ENCODE data around the gene MYO16.
"Not testable (repeated sequence)": the region's sequence is repeated elsewhere in the genome, so short reads cannot be mapped to it uniquely, and the experiment has no call there.

The MYO16 gene

DNA sequence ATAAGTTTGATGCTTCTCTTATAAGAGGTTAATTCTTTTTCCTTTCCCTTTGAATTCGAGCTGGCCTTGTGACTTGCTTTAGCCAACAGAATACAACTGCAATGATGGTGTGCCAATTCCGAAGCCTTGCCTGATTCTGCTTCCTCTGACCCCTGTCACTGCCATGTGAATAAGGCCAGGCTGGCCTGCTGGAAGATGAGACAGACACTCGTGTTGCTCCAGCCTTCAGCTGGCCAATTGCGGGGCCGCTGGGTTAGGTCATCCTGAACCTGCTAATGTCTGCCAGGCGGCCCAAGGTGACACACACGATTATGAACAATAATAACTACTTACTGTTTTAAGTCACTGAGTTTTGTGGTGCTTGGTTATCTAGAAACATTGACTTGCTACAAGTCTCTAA lies 352.0 kb downstream of the MYO16 start:
- H3K4me3 ChIP-seq (ENCODE audit: low read length): no peak overlapping the region
- no peak overlapping the region for H3K9ac ChIP-seq (ENCODE audit: low read length)
- no peaks in the 10 kb centered on the region for H3K4me1 ChIP-seq (ENCODE audit: control insufficient read depth, insufficient read depth, low read length)
- no peaks in the 10 kb centered on the region for H3K36me3 ChIP-seq (ENCODE audit: control insufficient read depth, insufficient read depth, low read length)
- H3K9me3 ChIP-seq (ENCODE audit: control insufficient read depth, low read length): no peaks in the 10 kb centered on the region
- H3K27me3 ChIP-seq (ENCODE audit: control insufficient read depth, insufficient read depth, low read length): no peaks in the 10 kb centered on the region

DNA sequence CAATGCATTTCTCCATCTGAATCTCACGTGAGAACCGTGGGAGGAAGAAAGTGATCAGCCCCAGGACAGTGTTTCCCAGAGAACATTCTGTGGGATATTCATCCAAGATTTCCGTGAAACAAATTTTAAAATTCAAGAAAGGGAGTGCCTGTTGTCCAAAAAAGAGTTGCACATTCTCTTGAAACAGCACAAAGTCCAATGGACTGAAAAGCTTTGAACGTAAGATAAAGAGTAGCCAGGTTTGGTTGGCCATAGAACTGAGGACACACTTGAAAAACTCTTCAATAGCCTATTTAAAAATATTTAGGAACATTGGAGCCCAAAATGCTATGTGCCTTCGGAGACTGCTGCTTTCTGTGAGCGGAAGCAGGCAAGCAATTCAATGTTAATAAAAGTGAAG lies 353.9 kb downstream of the MYO16 start:
- H3K9ac ChIP-seq (ENCODE audit: low read length): no peak overlapping the region
- H3K27me3 ChIP-seq (ENCODE audit: control insufficient read depth, insufficient read depth, low read length): no peaks in the 10 kb centered on the region
- no peaks in the 10 kb centered on the region for H3K4me1 ChIP-seq (ENCODE audit: control insufficient read depth, insufficient read depth, low read length)
- no peaks in the 10 kb centered on the region for H3K36me3 ChIP-seq (ENCODE audit: control insufficient read depth, insufficient read depth, low read length)
- no peaks in the 10 kb centered on the region for H3K9me3 ChIP-seq (ENCODE audit: control insufficient read depth, low read length)
- H3K4me3 ChIP-seq (ENCODE audit: low read length): no peak overlapping the region

DNA sequence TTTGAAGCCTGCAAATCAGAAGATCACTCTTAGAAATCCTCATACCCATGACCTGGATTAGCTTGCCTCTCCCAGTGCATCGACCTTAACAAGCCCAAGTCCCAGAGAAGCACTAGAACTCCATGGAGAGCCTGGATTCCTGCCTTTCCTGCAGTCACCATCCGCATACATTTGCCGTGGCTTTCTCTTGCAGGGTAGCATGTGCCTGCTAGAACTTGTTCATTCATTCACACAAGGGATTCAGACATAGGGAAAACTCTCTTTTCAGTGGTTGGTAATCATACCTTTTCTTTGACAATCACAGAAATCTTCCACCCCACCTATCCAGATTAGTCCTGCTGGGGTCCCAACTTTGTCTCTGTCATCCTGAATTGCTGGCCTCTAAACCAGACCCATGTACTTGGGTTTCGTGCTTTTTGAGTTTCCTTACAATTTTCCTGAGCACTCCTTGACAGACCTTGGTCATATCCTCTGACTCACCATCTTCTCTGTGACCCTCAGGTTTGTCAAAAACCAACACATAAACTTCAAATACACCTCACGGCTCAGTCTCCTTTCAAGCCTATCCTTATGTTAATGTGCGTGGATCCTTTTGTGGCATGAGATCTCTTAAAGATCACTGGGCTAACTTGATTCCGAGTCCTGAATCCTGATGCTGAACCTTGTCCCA lies 355.0 kb downstream of the MYO16 start:
- no peak overlapping the region for H3K4me3 ChIP-seq (ENCODE audit: low read length)
- no peaks in the 10 kb centered on the region for H3K36me3 ChIP-seq (ENCODE audit: control insufficient read depth, insufficient read depth, low read length)
- no peaks in the 10 kb centered on the region for H3K4me1 ChIP-seq (ENCODE audit: control insufficient read depth, insufficient read depth, low read length)
- no peak overlapping the region for H3K9ac ChIP-seq (ENCODE audit: low read length)
- no peaks in the 10 kb centered on the region for H3K27me3 ChIP-seq (ENCODE audit: control insufficient read depth, insufficient read depth, low read length)
- no peaks in the 10 kb centered on the region for H3K9me3 ChIP-seq (ENCODE audit: control insufficient read depth, low read length)

DNA sequence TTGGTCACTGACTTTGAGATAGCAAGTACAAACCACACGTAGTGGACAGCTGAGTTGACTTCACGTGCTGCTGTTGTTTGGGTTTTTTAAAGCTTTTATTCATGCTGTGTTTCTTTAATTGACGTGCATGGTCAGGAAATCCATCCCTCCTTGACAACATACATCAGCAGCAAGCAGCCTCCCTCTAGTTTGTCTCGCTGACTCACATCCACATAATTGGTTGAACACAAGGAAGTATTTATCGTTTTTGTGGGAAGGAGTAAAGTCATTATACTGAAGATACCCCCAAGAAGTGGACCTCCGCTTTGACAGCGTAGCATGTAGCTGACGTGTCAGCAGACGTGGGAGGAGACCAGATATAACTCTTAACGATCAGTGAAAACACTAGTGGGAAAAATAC lies 355.8 kb downstream of the MYO16 start:
- no peaks in the 10 kb centered on the region for H3K4me1 ChIP-seq (ENCODE audit: control insufficient read depth, insufficient read depth, low read length)
- no peaks in the 10 kb centered on the region for H3K36me3 ChIP-seq (ENCODE audit: control insufficient read depth, insufficient read depth, low read length)
- H3K4me3 ChIP-seq (ENCODE audit: low read length): no peak overlapping the region
- H3K9ac ChIP-seq (ENCODE audit: low read length): no peak overlapping the region
- no peaks in the 10 kb centered on the region for H3K9me3 ChIP-seq (ENCODE audit: control insufficient read depth, low read length)
- H3K27me3 ChIP-seq (ENCODE audit: control insufficient read depth, insufficient read depth, low read length): no peaks in the 10 kb centered on the region

DNA sequence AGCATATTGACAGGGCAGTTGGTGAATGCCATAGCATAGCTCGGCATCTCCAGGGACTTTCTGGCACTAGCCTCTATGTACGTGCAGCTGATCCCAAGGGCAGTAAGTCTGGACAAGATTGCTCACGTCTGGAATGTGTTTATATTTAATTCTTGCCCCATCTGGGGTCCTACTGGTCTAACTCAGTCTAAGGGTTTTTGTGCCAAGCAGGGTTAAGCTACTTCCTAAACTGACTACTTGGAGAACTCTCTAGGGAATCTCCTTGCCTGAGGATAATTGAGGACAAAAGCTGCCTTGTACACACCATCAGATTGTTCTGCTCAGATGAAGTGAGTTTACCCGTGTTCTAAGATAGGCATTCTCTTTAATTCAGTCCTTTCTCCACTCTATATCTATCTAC lies 358.1 kb downstream of the MYO16 start:
- H3K36me3 ChIP-seq (ENCODE audit: control insufficient read depth, insufficient read depth, low read length): no peaks in the 10 kb centered on the region
- H3K27me3 ChIP-seq (ENCODE audit: control insufficient read depth, insufficient read depth, low read length): no peaks in the 10 kb centered on the region
- no peak overlapping the region for H3K4me3 ChIP-seq (ENCODE audit: low read length)
- no peaks in the 10 kb centered on the region for H3K4me1 ChIP-seq (ENCODE audit: control insufficient read depth, insufficient read depth, low read length)
- no peak overlapping the region for H3K9ac ChIP-seq (ENCODE audit: low read length)
- H3K9me3 ChIP-seq (ENCODE audit: control insufficient read depth, low read length): no peaks in the 10 kb centered on the region

DNA sequence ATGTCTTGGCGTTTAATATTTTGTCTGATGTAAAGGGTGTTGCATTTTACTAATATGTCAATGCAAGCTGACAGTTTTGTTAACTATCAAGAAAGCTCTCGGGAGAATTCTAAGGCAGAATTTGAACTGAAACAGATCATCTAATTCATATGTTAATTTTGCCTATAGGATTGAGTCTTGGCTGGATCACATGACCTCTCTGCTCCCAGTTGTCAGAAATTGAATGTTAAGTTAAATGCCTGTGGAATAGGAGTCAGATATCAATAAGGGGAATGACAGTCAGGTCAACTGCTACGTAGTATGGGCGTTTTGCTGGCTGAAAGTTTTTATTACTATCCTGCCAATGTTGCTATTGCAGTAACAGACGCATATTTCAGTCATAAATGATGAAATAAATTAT lies 358.5 kb downstream of the MYO16 start:
- Histone ChIP-seq H3K36me3 (ENCODE audit: control insufficient read depth, insufficient read depth, low read length) (no peaks in the 10 kb centered on the region), H3K9ac (ENCODE audit: low read length) (no peak overlapping the region), H3K4me3 (ENCODE audit: low read length) (no peak overlapping the region), H3K27me3 (ENCODE audit: control insufficient read depth, insufficient read depth, low read length) (no peaks in the 10 kb centered on the region), H3K4me1 (ENCODE audit: control insufficient read depth, insufficient read depth, low read length) (no peaks in the 10 kb centered on the region), H3K9me3 (ENCODE audit: control insufficient read depth, low read length) (no peaks in the 10 kb centered on the region)

DNA sequence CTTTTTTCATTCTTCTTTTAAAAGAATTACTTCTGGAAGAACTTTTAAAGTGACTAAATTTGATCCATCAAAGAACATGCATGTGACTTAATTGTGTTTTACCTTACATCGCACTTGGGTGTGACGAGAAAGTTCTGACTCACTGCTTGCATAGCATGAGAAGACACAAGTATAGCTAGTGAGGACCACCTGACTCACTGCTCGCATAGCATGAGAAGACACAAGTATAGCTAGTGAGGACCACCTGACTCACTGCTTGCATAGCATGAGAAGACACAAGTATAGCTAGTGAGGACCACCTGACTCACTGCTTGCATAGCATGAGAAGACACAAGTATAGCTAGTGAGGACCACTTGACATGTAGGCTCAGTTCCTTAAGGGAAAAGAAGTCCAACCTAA lies 362.0 kb downstream of the MYO16 start:
- H3K27me3 ChIP-seq (ENCODE audit: control insufficient read depth, insufficient read depth, low read length); H3K9ac ChIP-seq (ENCODE audit: low read length); H3K4me3 ChIP-seq (ENCODE audit: low read length); H3K36me3 ChIP-seq (ENCODE audit: control insufficient read depth, insufficient read depth, low read length); H3K9me3 ChIP-seq (ENCODE audit: control insufficient read depth, low read length); H3K4me1 ChIP-seq (ENCODE audit: control insufficient read depth, insufficient read depth, low read length): not testable (repeated sequence)

DNA sequence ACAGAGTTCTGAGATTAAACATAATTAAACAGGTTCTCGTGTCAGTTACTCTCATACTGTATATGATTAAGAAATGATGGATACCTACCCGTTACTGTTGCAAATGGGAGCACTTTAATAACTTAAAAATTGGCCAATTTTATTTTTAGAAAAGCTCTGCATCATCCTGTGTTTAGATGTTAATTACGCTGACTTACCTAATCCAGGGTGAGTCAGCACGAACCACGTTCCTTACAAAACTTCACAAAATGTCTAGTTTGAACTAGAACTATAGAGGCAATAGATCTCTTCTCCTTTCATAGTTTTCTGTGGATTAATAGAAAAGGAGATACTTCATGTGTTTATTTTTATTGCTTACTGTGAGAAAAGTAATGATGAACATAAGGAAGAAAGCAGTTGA lies 363.9 kb downstream of the MYO16 start:
- Histone ChIP-seq H3K4me1 (ENCODE audit: control insufficient read depth, insufficient read depth, low read length) (no peaks in the 10 kb centered on the region), H3K36me3 (ENCODE audit: control insufficient read depth, insufficient read depth, low read length) (no peaks in the 10 kb centered on the region), H3K9me3 (ENCODE audit: control insufficient read depth, low read length) (no peaks in the 10 kb centered on the region), H3K27me3 (ENCODE audit: control insufficient read depth, insufficient read depth, low read length) (no peaks in the 10 kb centered on the region), H3K9ac (ENCODE audit: low read length) (no peak overlapping the region), H3K4me3 (ENCODE audit: low read length) (no peak overlapping the region)

DNA sequence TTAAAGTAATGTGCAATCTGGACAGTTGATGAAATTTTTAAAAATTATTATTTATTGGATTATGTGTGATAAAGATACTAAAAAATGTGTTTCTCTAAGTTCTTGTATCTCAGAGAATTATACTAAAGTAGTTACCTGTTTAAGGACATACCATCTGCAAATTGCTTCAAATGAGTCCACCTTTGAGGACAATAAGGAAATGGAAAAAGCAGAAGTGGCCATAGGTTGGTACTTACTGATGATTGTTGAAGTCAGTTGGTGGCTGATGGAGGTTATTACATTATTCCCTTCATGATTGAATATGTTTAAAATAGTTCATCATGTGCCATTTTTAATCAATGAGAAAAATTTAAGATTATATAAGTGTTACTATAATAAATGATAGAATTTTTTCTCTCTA lies 367.0 kb downstream of the MYO16 start:
- Histone ChIP-seq H3K9ac (ENCODE audit: low read length) (no peak overlapping the region), H3K27me3 (ENCODE audit: control insufficient read depth, insufficient read depth, low read length) (no peaks in the 10 kb centered on the region), H3K4me3 (ENCODE audit: low read length) (no peak overlapping the region), H3K36me3 (ENCODE audit: control insufficient read depth, insufficient read depth, low read length) (no peaks in the 10 kb centered on the region), H3K4me1 (ENCODE audit: control insufficient read depth, insufficient read depth, low read length) (no peaks in the 10 kb centered on the region), H3K9me3 (ENCODE audit: control insufficient read depth, low read length) (no peaks in the 10 kb centered on the region)

DNA sequence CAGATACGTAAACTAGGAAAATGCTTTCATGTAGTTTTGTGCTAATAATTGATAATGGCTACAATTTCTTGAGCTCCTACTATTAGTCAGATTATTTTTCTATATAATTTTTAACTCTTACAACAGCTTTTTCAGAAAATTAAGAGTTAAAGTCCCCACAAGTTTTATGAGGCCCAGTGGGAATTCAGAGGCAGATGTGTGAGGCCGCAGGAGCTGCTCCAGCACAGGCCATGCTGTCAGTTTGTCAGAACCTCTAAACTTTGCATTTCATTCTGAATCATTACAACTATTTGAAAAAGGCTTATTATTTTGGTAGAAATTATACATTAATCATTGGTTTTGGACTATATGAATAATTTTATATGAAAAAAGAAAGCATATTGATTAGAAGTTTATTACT lies 370.8 kb downstream of the MYO16 start:
- Histone ChIP-seq H3K4me1 (ENCODE audit: control insufficient read depth, insufficient read depth, low read length) (no peaks in the 10 kb centered on the region), H3K4me3 (ENCODE audit: low read length) (no peak overlapping the region), H3K36me3 (ENCODE audit: control insufficient read depth, insufficient read depth, low read length) (no peaks in the 10 kb centered on the region), H3K27me3 (ENCODE audit: control insufficient read depth, insufficient read depth, low read length) (no peaks in the 10 kb centered on the region), H3K9me3 (ENCODE audit: control insufficient read depth, low read length) (no peaks in the 10 kb centered on the region), H3K9ac (ENCODE audit: low read length) (no peak overlapping the region)

DNA sequence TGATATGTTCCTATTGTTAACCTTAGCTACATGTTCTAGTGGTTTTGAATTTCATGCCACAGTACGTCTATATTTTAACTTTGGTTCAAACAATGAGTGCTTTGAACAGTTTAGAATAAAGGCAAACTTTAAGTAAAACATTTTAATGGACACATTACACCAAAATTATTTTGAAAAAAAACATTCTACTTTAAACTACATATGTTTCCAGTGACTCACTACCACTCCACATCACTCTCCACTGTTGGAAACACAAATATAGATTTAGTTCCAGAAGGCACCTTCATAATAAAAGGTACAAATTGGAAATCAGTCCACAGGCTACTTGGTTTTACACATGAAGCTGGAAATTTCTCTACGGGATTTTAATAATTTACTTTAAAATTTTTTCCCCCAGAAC lies 373.5 kb downstream of the MYO16 start:
- Histone ChIP-seq H3K36me3 (ENCODE audit: control insufficient read depth, insufficient read depth, low read length) (no peaks in the 10 kb centered on the region), H3K4me3 (ENCODE audit: low read length) (no peak overlapping the region), H3K9me3 (ENCODE audit: control insufficient read depth, low read length) (no peaks in the 10 kb centered on the region), H3K4me1 (ENCODE audit: control insufficient read depth, insufficient read depth, low read length) (no peaks in the 10 kb centered on the region), H3K27me3 (ENCODE audit: control insufficient read depth, insufficient read depth, low read length) (no peaks in the 10 kb centered on the region), H3K9ac (ENCODE audit: low read length) (no peak overlapping the region)

DNA sequence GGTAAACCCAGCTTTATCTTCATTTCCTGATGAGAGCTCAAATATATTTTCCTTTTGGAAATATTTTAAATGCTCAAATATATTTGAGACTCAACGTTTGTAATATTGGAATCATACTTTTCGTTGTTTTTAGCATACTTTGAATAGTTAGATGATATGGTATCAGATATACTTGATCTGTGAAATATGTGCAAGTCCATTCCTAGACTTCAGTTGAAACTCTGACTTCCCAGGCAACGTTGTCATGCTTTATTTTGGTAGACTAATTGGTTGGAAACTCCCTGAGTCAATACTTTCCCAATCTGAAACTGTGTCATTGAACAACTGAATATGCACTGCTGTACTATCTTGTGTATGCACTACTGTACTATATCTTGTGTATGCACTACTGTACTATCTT lies 378.5 kb downstream of the MYO16 start:
- H3K4me1 ChIP-seq (ENCODE audit: control insufficient read depth, insufficient read depth, low read length): no peaks in the 10 kb centered on the region
- H3K36me3 ChIP-seq (ENCODE audit: control insufficient read depth, insufficient read depth, low read length): no peaks in the 10 kb centered on the region
- H3K27me3 ChIP-seq (ENCODE audit: control insufficient read depth, insufficient read depth, low read length): no peaks in the 10 kb centered on the region
- H3K4me3 ChIP-seq (ENCODE audit: low read length): no peak overlapping the region
- no peak overlapping the region for H3K9ac ChIP-seq (ENCODE audit: low read length)
- no peaks in the 10 kb centered on the region for H3K9me3 ChIP-seq (ENCODE audit: control insufficient read depth, low read length)

DNA sequence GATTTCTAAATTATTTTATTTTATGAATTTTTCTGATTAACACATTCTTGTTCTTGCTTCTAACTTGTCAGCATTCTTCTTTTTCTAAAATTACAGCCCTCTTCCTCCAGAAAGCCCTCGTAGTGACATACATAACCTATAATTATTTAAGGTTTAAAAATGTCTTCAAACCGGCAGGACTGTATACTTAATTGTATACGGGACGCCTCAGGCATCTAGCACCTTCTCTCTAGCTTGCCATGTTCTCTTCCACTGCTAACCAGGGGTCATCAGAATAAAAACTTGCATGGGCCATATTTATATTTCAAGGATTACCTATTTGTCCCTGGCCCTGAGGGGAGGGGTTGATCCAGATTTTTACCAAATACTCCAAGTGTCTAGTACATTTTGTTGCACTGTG lies 380.3 kb downstream of the MYO16 start:
- Histone ChIP-seq H3K4me3 (ENCODE audit: low read length) (no peak overlapping the region), H3K36me3 (ENCODE audit: control insufficient read depth, insufficient read depth, low read length) (no peaks in the 10 kb centered on the region), H3K4me1 (ENCODE audit: control insufficient read depth, insufficient read depth, low read length) (no peaks in the 10 kb centered on the region), H3K27me3 (ENCODE audit: control insufficient read depth, insufficient read depth, low read length) (no peaks in the 10 kb centered on the region), H3K9me3 (ENCODE audit: control insufficient read depth, low read length) (no peaks in the 10 kb centered on the region), H3K9ac (ENCODE audit: low read length) (no peak overlapping the region)

All from mucosa of stomach (tissue), 1 donor.